SK-N-SH treated with all-trans-retinoic acid at 6 μM for 48 hours (cell line): ENCODE measurements around the gene KRT7.

Experiments used
- ATAC-seq: fragments of 200-7000 bp; cut with Tn5 transposase; 3 replicates; pipeline ENCODE4 v1.9.1; 2020; ENCODE audit warnings: mild to moderate bottlenecking, moderate library complexity
- ARNTL ChIP-seq: fragments of 450-650 bp; formaldehyde crosslinking; IDR thresholded peaks from 2 replicates; pipeline ENCODE4 v1.5.0; 2020; ENCODE audit warnings: low read depth, mild to moderate bottlenecking, moderate library complexity, borderline replicate concordance
- BACH2 ChIP-seq: fragments of 250-450 bp; sonication (Bioruptor Pico); IDR thresholded peaks from 2 replicates; pipeline ENCODE4 v1.9.0; 2021; ENCODE audit warnings: mild to moderate bottlenecking, borderline replicate concordance
- CSDC2 ChIP-seq: fragments of 250-450 bp; sonication (Bioruptor Pico); IDR thresholded peaks from 2 replicates; pipeline ENCODE4 v1.5.0; 2020; ENCODE audit warnings: mild to moderate bottlenecking, moderate library complexity
- ESRRG ChIP-seq: fragments of 250-450 bp; sonication (Bioruptor Pico); IDR thresholded peaks from 2 replicates; pipeline ENCODE4 v1.6.1; 2021; ENCODE audit warnings: mild to moderate bottlenecking
- GLIS3 ChIP-seq: fragments of 250-450 bp; sonication (Bioruptor Pico); IDR thresholded peaks from 2 replicates; pipeline ENCODE4 v1.5.0; 2020; ENCODE audit warnings: mild to moderate bottlenecking, moderate library complexity
- ISL1 ChIP-seq: fragments of 250-450 bp; sonication (Bioruptor Pico); IDR thresholded peaks from 2 replicates; pipeline ENCODE4 v2.1.2; 2022; ENCODE audit warnings: mild to moderate bottlenecking, moderate library complexity
- OSR1 ChIP-seq: fragments of 250-450 bp; sonication (Bioruptor Pico); IDR thresholded peaks from 2 replicates; pipeline ENCODE4 v1.8.0; 2022; ENCODE audit warnings: moderate library complexity, mild to moderate bottlenecking, inconsistent platforms
- POU6F1 ChIP-seq: fragments of 250-450 bp; sonication (Bioruptor Pico); IDR thresholded peaks from 2 replicates; pipeline ENCODE4 v1.8.0; 2021; ENCODE audit warnings: low read depth, mild to moderate bottlenecking, moderate library complexity, borderline replicate concordance
- PPARA ChIP-seq: fragments of 250-450 bp; sonication (Bioruptor Pico); IDR thresholded peaks from 2 replicates; pipeline ENCODE4 v1.5.0; 2020; ENCODE audit warnings: mild to moderate bottlenecking, borderline replicate concordance
- RARB ChIP-seq: fragments of 250-450 bp; sonication (Bioruptor Pico); IDR thresholded peaks from 2 replicates; pipeline ENCODE4 v1.8.0; 2021; ENCODE audit warnings: mild to moderate bottlenecking, moderate library complexity
- SNAI2 ChIP-seq: fragments of 250-450 bp; sonication (Bioruptor Pico); IDR thresholded peaks from 2 replicates; pipeline ENCODE4 v1.5.0; 2020; ENCODE audit warnings: mild to moderate bottlenecking, moderate library complexity
- TCF4 ChIP-seq: fragments of 250-450 bp; sonication (Bioruptor Pico); IDR thresholded peaks from 2 replicates; pipeline ENCODE4 v1.8.0; 2021; ENCODE audit warnings: mild to moderate bottlenecking, moderate library complexity, borderline replicate concordance
- TOX ChIP-seq: fragments of 250-450 bp; sonication (Bioruptor Pico); IDR thresholded peaks from 2 replicates; pipeline ENCODE4 v1.8.0; 2021; ENCODE audit warnings: mild to moderate bottlenecking, moderate library complexity, borderline replicate concordance
- ZC3H10 ChIP-seq: fragments of 250-450 bp; sonication (Bioruptor Pico); IDR thresholded peaks from 2 replicates; pipeline ENCODE4 v1.5.1; 2021; ENCODE audit warnings: mild to moderate bottlenecking, moderate library complexity
- ZFP3 ChIP-seq: fragments of 250-450 bp; sonication (Bioruptor Pico); IDR thresholded peaks from 2 replicates; pipeline ENCODE4 v1.5.0; 2020; ENCODE audit warnings: mild to moderate bottlenecking, moderate library complexity
- ZNF565 ChIP-seq: fragments of 450-650 bp; formaldehyde crosslinking; conservative IDR thresholded peaks from 2 replicates; pipeline ENCODE4 v1.5.0; 2020; ENCODE audit warnings: low read depth, mild to moderate bottlenecking, moderate library complexity
- ZNF70 ChIP-seq: fragments of 450-650 bp; formaldehyde crosslinking; IDR thresholded peaks from 2 replicates; pipeline ENCODE4 v1.5.0; 2020; ENCODE audit warnings: mild to moderate bottlenecking, moderate library complexity
- ZNF8 ChIP-seq: fragments of 450-650 bp; formaldehyde crosslinking; IDR thresholded peaks from 2 replicates; pipeline ENCODE4 v1.5.0; 2020; ENCODE audit warnings: mild to moderate bottlenecking, moderate library complexity
- TF ChIP-seq, protein P1 (sequence below): fragments of 250-450 bp; sonication (Bioruptor Pico); IDR thresholded peaks from 2 replicates; pipeline ENCODE4 v1.5.0; 2020; ENCODE audit warnings: mild to moderate bottlenecking, moderate library complexity
- TF ChIP-seq, protein P2 (sequence below): fragments of 250-450 bp; sonication (Bioruptor Pico); IDR thresholded peaks from 2 replicates; pipeline ENCODE4 v1.5.1; 2020; ENCODE audit warnings: low read depth, mild to moderate bottlenecking, moderate library complexity
- TF ChIP-seq, protein P3 (sequence below): fragments of 250-450 bp; sonication (Bioruptor Pico); IDR thresholded peaks from 2 replicates; pipeline ENCODE4 v1.8.0; 2020; ENCODE audit warnings: mild to moderate bottlenecking, moderate library complexity, borderline replicate concordance
- TF ChIP-seq, protein P4 (sequence below): fragments of 250-450 bp; sonication (Bioruptor Pico); IDR thresholded peaks from 2 replicates; pipeline ENCODE4 v1.5.1; 2021; ENCODE audit warnings: mild to moderate bottlenecking, moderate library complexity

Gene KRT7

DNA sequence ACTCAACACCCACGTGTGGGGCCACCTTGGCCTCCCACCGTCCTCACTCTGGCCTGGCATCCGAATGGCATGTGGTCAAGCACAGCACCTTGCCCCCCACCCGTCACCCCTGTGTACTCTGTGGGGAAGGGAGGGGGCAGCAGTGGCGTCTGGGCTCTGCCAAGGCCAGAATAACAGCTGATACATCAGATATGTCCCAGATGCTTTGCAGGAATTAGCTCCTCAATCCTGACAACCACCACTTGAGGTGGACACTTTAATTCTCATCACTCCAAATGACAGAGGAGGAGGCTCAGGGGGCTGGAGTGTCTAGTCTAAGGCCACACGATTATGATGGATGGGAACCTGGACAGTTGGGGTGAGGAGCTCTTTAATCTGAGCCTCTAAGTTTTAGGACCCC, 39.5 kb upstream of the KRT7 start:
- no peak for TF ChIP-seq CSDC2 (CRISPR knock-in tag)
- no peak for TF ChIP-seq TOX (CRISPR knock-in tag)
- no peak for TF ChIP-seq ZNF565
- TF ChIP-seq, protein P1, sequence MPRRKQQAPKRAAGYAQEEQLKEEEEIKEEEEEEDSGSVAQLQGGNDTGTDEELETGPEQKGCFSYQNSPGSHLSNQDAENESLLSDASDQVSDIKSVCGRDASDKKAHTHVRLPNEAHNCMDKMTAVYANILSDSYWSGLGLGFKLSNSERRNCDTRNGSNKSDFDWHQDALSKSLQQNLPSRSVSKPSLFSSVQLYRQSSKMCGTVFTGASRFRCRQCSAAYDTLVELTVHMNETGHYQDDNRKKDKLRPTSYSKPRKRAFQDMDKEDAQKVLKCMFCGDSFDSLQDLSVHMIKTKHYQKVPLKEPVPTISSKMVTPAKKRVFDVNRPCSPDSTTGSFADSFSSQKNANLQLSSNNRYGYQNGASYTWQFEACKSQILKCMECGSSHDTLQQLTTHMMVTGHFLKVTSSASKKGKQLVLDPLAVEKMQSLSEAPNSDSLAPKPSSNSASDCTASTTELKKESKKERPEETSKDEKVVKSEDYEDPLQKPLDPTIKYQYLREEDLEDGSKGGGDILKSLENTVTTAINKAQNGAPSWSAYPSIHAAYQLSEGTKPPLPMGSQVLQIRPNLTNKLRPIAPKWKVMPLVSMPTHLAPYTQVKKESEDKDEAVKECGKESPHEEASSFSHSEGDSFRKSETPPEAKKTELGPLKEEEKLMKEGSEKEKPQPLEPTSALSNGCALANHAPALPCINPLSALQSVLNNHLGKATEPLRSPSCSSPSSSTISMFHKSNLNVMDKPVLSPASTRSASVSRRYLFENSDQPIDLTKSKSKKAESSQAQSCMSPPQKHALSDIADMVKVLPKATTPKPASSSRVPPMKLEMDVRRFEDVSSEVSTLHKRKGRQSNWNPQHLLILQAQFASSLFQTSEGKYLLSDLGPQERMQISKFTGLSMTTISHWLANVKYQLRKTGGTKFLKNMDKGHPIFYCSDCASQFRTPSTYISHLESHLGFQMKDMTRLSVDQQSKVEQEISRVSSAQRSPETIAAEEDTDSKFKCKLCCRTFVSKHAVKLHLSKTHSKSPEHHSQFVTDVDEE (CRISPR knock-in tag): no peak
- no peak for TF ChIP-seq RARB
- no peak for TF ChIP-seq TCF4 (CRISPR knock-in tag)
- TF ChIP-seq ISL1 (CRISPR knock-in tag): no peak
- no peak for ATAC-seq

DNA sequence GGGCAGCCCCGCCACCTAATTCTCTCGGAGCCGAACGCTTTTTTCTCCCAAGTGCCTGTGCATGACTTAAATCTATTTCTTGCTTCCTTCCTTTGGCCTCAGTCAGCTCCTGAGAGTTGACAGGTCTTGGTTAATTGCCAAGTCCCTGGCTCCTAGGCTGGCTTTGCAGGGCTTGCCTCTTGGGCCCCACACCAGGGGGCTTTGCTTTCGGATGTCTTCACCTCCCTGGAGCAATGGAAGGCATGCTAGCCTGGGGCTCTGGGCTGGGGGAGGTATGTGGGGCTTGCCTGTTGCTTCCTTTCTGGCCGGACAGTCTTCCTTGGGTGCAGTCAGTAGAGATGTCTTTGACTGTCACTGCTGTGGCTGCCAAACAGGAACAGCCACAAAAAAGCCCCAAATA, 39.1 kb upstream of the KRT7 start:
- TF ChIP-seq ZC3H10 (CRISPR knock-in tag) (no peak), ZFP3 (no peak), ZNF70 (CRISPR knock-in tag) (no peak), BACH2 (no peak), GLIS3 (CRISPR knock-in tag) (no peak), POU6F1 (CRISPR knock-in tag) (no peak), ARNTL (no peak), ZNF8 (CRISPR knock-in tag) (no peak), CSDC2 (CRISPR knock-in tag) (no peak), ESRRG (CRISPR knock-in tag) (no peak), ZNF565 (no peak), ISL1 (CRISPR knock-in tag) (no peak)
- TF ChIP-seq, protein P2, sequence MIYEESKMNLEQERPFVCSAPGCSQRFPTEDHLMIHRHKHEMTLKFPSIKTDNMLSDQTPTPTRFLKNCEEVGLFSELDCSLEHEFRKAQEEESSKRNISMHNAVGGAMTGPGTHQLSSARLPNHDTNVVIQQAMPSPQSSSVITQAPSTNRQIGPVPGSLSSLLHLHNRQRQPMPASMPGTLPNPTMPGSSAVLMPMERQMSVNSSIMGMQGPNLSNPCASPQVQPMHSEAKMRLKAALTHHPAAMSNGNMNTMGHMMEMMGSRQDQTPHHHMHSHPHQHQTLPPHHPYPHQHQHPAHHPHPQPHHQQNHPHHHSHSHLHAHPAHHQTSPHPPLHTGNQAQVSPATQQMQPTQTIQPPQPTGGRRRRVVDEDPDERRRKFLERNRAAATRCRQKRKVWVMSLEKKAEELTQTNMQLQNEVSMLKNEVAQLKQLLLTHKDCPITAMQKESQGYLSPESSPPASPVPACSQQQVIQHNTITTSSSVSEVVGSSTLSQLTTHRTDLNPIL: no peak
- TF ChIP-seq, protein P3, sequence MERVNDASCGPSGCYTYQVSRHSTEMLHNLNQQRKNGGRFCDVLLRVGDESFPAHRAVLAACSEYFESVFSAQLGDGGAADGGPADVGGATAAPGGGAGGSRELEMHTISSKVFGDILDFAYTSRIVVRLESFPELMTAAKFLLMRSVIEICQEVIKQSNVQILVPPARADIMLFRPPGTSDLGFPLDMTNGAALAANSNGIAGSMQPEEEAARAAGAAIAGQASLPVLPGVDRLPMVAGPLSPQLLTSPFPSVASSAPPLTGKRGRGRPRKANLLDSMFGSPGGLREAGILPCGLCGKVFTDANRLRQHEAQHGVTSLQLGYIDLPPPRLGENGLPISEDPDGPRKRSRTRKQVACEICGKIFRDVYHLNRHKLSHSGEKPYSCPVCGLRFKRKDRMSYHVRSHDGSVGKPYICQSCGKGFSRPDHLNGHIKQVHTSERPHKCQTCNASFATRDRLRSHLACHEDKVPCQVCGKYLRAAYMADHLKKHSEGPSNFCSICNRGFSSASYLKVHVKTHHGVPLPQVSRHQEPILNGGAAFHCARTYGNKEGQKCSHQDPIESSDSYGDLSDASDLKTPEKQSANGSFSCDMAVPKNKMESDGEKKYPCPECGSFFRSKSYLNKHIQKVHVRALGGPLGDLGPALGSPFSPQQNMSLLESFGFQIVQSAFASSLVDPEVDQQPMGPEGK (CRISPR knock-in tag): no peak
- ATAC-seq: peak; percentile 18

GRCh38 chr12:52195065-52195730, 37.8 kb upstream of the KRT7 start:
- ATAC-seq: peak; percentile 25
- TF ChIP-seq, protein P4, sequence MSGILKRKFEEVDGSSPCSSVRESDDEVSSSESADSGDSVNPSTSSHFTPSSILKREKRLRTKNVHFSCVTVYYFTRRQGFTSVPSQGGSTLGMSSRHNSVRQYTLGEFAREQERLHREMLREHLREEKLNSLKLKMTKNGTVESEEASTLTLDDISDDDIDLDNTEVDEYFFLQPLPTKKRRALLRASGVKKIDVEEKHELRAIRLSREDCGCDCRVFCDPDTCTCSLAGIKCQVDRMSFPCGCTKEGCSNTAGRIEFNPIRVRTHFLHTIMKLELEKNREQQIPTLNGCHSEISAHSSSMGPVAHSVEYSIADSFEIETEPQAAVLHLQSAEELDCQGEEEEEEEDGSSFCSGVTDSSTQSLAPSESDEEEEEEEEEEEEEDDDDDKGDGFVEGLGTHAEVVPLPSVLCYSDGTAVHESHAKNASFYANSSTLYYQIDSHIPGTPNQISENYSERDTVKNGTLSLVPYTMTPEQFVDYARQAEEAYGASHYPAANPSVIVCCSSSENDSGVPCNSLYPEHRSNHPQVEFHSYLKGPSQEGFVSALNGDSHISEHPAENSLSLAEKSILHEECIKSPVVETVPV (CRISPR knock-in tag): no peak
- TF ChIP-seq CSDC2 (CRISPR knock-in tag) (no peak), OSR1 (CRISPR knock-in tag) (no peak), ZNF565 (no peak), PPARA (CRISPR knock-in tag) (no peak), ZC3H10 (CRISPR knock-in tag) (no peak), ZNF8 (CRISPR knock-in tag) (no peak), TCF4 (CRISPR knock-in tag) (no peak), ISL1 (CRISPR knock-in tag) (no peak), SNAI2 (no peak)
- TF ChIP-seq, protein P3 (CRISPR knock-in tag): no peak
- TF ChIP-seq, protein P2: no peak
